Neural crest cell (in vitro differentiated cells): ENCODE data around the gene ACADSB. TPM values are rescaled to one million over a fixed set of nuclear protein-coding genes. Genes with fewer than 3 reads are reported as not detected.

Source experiments
- DNase-seq: peaks from one replicate; pipeline ENCODE4 v3.0.0; 2021; ENCODE audit warnings: low read depth, mixed read lengths, low spot score
- H3K27ac Mint-ChIP-seq: one replicate; pipeline ENCODE4 v1.8.0; 2021; ENCODE audit warnings: mild to moderate bottlenecking, mixed read lengths; ENCODE audit not compliant: unreplicated experiment
- H3K27me3 Mint-ChIP-seq: 2 replicates; pipeline ENCODE4 v1.8.0; 2021; ENCODE audit warnings: low read depth, mild to moderate bottlenecking, mixed read lengths
- H3K36me3 Mint-ChIP-seq: 2 replicates; pipeline ENCODE4 v1.8.0; 2021; ENCODE audit warnings: low read depth, mild to moderate bottlenecking, mixed read lengths
- H3K4me1 Mint-ChIP-seq: 2 replicates; pipeline ENCODE4 v1.8.0; 2021; ENCODE audit warnings: mixed read lengths
- H3K4me3 Mint-ChIP-seq: one replicate; pipeline ENCODE4 v1.8.0; 2021; ENCODE audit warnings: mild to moderate bottlenecking, mixed read lengths
- H3K9me3 Mint-ChIP-seq: 2 replicates; pipeline ENCODE4 v1.8.0; 2021; ENCODE audit warnings: mixed read lengths
- total RNA-seq: library from RNA; stranded (reverse); gene quantifications from 2 replicates; pipeline ENCODE4 v1.2.1, GENCODE V29; 2021
- TF ChIP-seq, protein P1 (sequence below): fragments of 200-600 bp; sonication (generic); conservative IDR thresholded peaks from 2 replicates; pipeline ENCODE4 v1.5.0; 2021; ENCODE audit warnings: antibody characterized with exemption, mild to moderate bottlenecking

ACADSB gene
- total RNA-seq, 1 donor from 2014 or later, result 17.2 TPM

DNA sequence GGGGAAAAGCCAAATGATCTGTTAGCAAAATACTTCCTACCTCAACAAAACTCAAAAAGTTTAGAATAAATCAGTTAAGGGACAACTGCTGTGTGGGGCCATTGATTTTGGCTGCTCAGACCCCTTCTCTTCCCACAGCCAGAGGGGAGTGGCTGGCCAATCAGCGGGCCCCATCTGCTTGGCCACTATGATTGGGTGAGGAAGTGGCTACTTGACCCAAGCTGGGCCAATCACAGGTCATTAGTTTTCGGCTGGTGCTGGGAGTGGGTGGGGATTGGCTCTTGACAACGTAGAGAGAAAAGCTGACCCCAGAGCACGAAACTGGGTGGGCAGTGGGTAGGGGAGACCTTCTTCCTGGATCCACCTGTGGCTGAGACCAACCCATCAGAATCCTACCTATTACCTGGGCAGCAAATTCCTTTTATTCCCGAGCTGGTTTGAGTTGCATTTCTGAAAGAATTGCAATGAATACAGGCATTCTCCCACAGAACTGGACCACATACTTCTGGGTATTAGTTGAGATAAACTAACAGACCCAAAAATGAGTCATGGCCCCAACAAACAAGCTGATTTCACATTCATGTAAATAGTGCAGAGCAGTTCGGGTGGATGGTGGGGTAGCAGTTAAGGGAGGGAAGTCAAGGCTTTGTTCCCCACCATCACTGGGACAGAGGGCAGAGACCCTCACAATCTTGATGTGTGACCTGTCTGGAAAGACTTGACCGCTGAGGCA is 91.4 kb downstream of the ACADSB start:
- Mint-ChIP-seq H3K27ac (no peak overlapping the region), H3K4me1 (no peaks in the 10 kb centered on the region), H3K4me3 (no peak overlapping the region), H3K36me3 (no peaks in the 10 kb centered on the region), H3K9me3 (no peaks in the 10 kb centered on the region), H3K27me3 (peaks cover 22% of the 10 kb centered on the region)
- TF ChIP-seq, protein P1, sequence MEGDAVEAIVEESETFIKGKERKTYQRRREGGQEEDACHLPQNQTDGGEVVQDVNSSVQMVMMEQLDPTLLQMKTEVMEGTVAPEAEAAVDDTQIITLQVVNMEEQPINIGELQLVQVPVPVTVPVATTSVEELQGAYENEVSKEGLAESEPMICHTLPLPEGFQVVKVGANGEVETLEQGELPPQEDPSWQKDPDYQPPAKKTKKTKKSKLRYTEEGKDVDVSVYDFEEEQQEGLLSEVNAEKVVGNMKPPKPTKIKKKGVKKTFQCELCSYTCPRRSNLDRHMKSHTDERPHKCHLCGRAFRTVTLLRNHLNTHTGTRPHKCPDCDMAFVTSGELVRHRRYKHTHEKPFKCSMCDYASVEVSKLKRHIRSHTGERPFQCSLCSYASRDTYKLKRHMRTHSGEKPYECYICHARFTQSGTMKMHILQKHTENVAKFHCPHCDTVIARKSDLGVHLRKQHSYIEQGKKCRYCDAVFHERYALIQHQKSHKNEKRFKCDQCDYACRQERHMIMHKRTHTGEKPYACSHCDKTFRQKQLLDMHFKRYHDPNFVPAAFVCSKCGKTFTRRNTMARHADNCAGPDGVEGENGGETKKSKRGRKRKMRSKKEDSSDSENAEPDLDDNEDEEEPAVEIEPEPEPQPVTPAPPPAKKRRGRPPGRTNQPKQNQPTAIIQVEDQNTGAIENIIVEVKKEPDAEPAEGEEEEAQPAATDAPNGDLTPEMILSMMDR, result no peak
- DNase-seq, result no peak

DNA sequence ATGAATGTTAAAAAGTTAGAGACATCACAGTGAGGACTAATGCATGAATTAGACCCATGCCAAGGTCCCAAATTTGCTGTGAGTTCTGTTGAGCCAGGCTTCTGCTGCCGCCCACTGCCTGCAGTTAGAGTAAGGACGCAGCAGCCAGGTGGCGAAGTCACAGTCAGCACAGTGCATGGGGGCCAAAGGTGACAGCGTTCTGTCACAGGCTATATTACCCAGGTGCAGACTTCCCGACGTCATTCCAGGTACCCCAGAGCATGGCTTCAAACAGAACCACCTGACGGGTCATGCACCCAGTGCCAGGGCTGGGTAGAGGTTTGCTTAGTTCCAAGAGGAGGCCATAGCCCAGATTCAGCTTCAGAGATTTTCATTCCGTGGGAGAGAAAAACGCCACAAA is 93.1 kb downstream of the ACADSB start:
- no peak overlapping the region for H3K27ac Mint-ChIP-seq
- no peaks in the 10 kb centered on the region for H3K9me3 Mint-ChIP-seq
- no peaks in the 10 kb centered on the region for H3K36me3 Mint-ChIP-seq
- H3K27me3 Mint-ChIP-seq, result peaks cover 14% of the 10 kb centered on the region
- DNase-seq, result no peak
- no peak overlapping the region for H3K4me3 Mint-ChIP-seq
- TF ChIP-seq, protein P1, result no peak
- H3K4me1 Mint-ChIP-seq, result no peaks in the 10 kb centered on the region

DNA sequence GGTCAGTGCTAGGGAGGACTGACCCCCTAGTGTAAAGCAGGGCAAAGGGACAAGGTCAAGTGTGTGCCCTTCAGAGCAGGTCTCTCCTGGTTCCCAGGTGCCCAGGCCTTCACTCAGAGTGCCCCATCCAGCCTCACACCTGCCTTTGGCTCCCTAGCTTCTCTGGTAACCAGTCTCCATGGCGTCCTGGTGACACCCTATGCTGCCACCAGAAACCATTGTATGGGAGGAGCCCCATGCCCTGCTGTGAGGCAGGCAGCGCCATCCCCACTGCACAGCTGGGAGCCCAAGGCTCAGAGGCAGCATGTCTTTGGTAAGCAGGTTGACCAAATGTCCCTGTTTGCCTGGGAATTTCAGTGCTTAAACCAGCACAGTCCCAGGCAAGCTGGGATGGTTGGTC is 93.9 kb downstream of the ACADSB start:
- DNase-seq, result no peak
- no peaks in the 10 kb centered on the region for H3K4me1 Mint-ChIP-seq
- peaks cover 6% of the 10 kb centered on the region for H3K27me3 Mint-ChIP-seq
- TF ChIP-seq, protein P1, result no peak
- no peak overlapping the region for H3K4me3 Mint-ChIP-seq
- H3K27ac Mint-ChIP-seq, result no peak overlapping the region
- H3K9me3 Mint-ChIP-seq, result no peaks in the 10 kb centered on the region
- no peaks in the 10 kb centered on the region for H3K36me3 Mint-ChIP-seq

DNA sequence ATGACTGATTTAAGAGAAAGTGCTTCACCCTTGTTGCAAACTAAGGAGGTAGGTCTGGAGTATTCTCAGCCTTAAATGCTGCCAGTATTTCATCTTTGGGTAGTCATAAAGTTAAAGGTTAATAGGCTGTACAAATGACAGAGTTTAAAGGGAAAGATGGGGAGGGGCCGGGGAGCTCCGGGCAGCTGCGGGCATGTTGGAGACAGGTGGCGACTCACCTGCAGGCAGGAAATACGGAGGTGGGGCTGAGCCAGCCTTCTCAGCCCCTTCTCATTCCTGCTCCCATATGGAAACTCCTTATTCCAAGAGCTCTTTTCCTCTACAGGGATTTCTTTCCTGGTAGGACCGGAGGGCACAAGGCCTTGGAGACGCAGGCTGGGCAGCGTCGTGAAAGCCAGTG is 95.1 kb downstream of the ACADSB start:
- Mint-ChIP-seq H3K4me3 (no peak overlapping the region), H3K9me3 (no peaks in the 10 kb centered on the region), H3K27ac (no peak overlapping the region), H3K4me1 (no peaks in the 10 kb centered on the region), H3K36me3 (no peaks in the 10 kb centered on the region), H3K27me3 (peaks cover 3% of the 10 kb centered on the region)
- TF ChIP-seq, protein P1, result no peak
- DNase-seq, result no peak

Other genes starting within 250 kb of the ACADSB start
- not detected in 2 replicates for gene CUZD1, start 163.1 kb upstream of the ACADSB start, total RNA-seq
- gene FAM24B, start 129.4 kb upstream of the ACADSB start, total RNA-seq, result not detected in 2 replicates
- gene FAM24A, start 98.4 kb upstream of the ACADSB start, total RNA-seq, result not detected in 2 replicates
- gene C10orf88, start 54.8 kb upstream of the ACADSB start, total RNA-seq, result 11.8 and 13.5 TPM in 2 replicates
- gene PSTK, start 28.6 kb upstream of the ACADSB start, total RNA-seq, result 5.8 and 6.8 TPM in 2 replicates
- 12.1 and 14.1 TPM in 2 replicates for gene IKZF5, start 211 bp upstream of the ACADSB start, total RNA-seq
- gene HMX3, start 127.0 kb downstream of the ACADSB start, total RNA-seq, result not detected in 2 replicates
- gene HMX2, start 139.1 kb downstream of the ACADSB start, total RNA-seq, result not detected in 2 replicates
- 171 and 182 TPM in 2 replicates for gene BUB3, start 145.4 kb downstream of the ACADSB start, total RNA-seq